GM12891 (cell line): ENCODE data around the gene OXCT2. TPM values are rescaled to one million over a fixed set of nuclear protein-coding genes. Genes with fewer than 3 reads are reported as not detected.
"Not testable (repeated sequence)": the region's sequence is repeated elsewhere in the genome, so short reads cannot be mapped to it uniquely, and the experiment has no call there.

Experiments used
- DNase-seq: peaks from one replicate; pipeline ENCODE4 v3.0.0; 2011; ENCODE audit warnings: low spot score; ENCODE audit not compliant: insufficient read length
- FAIRE-seq: peaks from 2 replicates; lab custom pipeline; 2011; peaks lifted over from hg19 to GRCh38; lab: Jason Lieb, UNC
- PAX5 ChIP-seq: IDR thresholded peaks from 2 replicates; pipeline ENCODE4 v1.6.1; 2011; ENCODE audit warnings: low read length, moderate library complexity, mild to moderate bottlenecking; ENCODE audit not compliant: insufficient read depth, severe bottlenecking
- POLR2A ChIP-seq: IDR thresholded peaks from 2 replicates; pipeline ENCODE4 v1.6.1; 2011; ENCODE audit warnings: low read depth, low read length, control low read depth
- POLR2AphosphoS5 ChIP-seq: IDR thresholded peaks from 2 replicates; pipeline ENCODE4 v1.6.1; 2011; ENCODE audit warnings: low read depth, low read length, control low read depth
- POU2F2 ChIP-seq: IDR thresholded peaks from 2 replicates; pipeline ENCODE4 v1.6.1; 2011; ENCODE audit warnings: low read depth, mild to moderate bottlenecking, control low read depth, low read length, moderate library complexity
- SPI1 ChIP-seq: IDR thresholded peaks from 2 replicates; pipeline ENCODE4 v1.6.1; 2011; ENCODE audit warnings: low read depth, low read length, control low read depth
- TAF1 ChIP-seq: IDR thresholded peaks from 2 replicates; pipeline ENCODE4 v1.6.1; 2011; ENCODE audit warnings: low read depth, low read length, control low read depth
- polyA plus RNA-seq: library from polyadenylated mRNA; unstranded; fragments of >200 nt; gene quantifications from one replicate; pipeline ENCODE4 v1.2.1, GENCODE V29; 2012; ENCODE audit warnings: low read depth, missing spikeins, inconsistent platforms; ENCODE audit not compliant: missing spikeins

Gene OXCT2
- polyA plus RNA-seq = 1.7 TPM

GRCh38 chr1:39771022-39771532 is at the start of gene OXCT2:
OXCT2 (minus strand) TSS chr1:39771348; CDS start chr1:39771255, 93 bp downstream.
- not testable (repeated sequence) for DNase-seq
- FAIRE-seq = peak; percentile 48

GRCh38 chr1:39819091-39819812 is 48.1 kb upstream of the OXCT2 start:
- TF ChIP-seq POU2F2 (no peak), POLR2AphosphoS5 (no peak), SPI1 (no peak), POLR2A (no peak), TAF1 (no peak), PAX5 (no peak)
- FAIRE-seq (no peak), DNase-seq (no peak)

DNA sequence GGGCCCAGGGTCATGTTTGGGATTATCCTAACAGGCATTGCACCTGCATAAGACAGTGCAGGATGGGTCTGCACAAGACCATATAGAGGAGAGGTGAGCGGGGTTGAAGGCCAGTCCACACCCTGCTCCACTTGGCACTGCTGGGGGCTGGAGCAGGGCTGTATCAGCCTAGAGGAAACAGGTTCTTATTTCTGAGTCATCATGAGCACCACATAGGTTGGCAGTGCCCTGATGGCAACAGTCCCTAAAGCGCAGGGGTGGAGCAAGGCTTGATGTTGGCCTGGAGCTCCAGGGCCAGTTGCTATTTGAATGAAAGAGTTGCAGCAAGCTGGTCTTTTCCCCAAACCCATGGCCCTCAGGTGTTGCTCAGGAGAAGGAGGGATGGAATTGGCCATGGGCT is 47.3 kb upstream of the OXCT2 start:
- FAIRE-seq = no peak
- TF ChIP-seq PAX5 (no peak), TAF1 (no peak), POU2F2 (no peak), POLR2A (no peak), POLR2AphosphoS5 (no peak), SPI1 (no peak)

DNA sequence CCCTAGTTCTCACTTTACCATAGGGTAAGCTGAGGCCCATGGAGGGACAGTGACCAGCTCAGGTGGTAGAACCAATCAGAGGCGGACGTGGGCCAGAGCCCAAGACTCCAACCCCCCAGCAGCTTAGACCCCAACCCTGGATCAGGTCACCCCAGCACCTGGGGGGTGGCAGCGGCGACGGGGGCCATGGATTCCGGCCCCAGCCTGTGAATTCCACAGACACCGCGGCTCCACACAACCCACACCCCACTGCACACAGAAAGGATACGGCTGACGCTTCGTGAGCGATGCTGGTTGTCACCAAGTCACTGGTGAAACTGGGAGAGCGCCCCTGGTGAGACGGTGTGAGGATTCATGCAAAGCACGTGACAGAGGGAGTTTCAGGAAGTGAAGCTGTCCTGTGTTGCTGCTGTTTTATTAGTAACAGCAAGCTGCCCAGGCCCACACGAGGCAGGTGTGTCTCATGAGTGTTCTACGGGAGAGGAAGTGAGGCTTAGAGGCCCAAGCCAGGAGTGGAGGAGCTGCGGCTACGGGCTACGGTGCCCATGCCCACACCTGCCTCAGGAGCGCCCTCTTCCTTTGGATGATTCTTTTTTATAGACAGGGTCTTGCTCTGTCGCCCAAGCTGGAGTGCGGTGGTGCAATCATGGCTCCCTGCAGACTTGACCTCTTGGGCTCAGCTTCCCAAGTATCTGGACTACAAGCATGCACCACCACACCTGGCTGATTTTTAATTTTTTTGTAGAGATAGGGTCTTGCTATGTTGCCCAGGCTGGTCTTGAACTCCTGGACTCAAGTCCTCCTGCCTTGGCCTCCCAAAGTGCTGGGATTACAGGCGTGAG is 46.2 kb upstream of the OXCT2 start:
- DNase-seq (peak; percentile 70), FAIRE-seq (peak; percentile 98)
- 0 out of 2 replicates have a peak, but pooled peaks have one; percentile 37 for TF ChIP-seq POLR2A
- TF ChIP-seq SPI1 = peak; percentile 93
- TF ChIP-seq TAF1 = peak; percentile 42; the same call in 1 of the 2 replicates

More for the DNA sequence above, 47.3 kb upstream of the OXCT2 start:
- no peak for DNase-seq

- no peak for TF ChIP-seq TAF1
- TF ChIP-seq POLR2AphosphoS5 = no peak
- DNase-seq (peak; percentile 46), FAIRE-seq (no peak)
Observed at GRCh38 chr1:39816415-39817090, 45.4 kb upstream of the OXCT2 start.

DNA sequence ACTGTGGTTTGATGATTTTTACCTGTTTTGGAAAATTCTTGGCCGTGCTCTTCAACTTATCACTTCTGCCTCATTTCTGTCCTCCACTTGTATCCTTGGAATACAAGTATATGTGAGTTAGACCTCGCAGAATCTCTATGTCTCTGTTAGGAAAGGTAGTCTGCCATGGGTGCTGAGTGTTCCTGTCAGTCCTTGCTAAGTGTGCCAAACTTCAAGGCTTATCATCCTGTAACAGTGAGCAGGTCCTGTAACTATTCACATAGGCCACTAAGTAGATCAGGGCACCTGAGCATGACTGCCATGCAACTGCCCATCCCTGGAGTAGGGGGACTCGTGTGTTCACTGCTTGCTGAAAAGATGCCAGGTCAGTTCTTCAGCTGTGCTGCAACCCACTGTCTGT is 41.8 kb upstream of the OXCT2 start:
- DNase-seq (no peak), FAIRE-seq (peak; percentile 16)
- TF ChIP-seq SPI1 = no peak
- no peak for TF ChIP-seq POLR2A
- TF ChIP-seq PAX5 = no peak
- TF ChIP-seq POLR2AphosphoS5 = no peak
- no peak for TF ChIP-seq TAF1
- TF ChIP-seq POU2F2 = no peak

DNA sequence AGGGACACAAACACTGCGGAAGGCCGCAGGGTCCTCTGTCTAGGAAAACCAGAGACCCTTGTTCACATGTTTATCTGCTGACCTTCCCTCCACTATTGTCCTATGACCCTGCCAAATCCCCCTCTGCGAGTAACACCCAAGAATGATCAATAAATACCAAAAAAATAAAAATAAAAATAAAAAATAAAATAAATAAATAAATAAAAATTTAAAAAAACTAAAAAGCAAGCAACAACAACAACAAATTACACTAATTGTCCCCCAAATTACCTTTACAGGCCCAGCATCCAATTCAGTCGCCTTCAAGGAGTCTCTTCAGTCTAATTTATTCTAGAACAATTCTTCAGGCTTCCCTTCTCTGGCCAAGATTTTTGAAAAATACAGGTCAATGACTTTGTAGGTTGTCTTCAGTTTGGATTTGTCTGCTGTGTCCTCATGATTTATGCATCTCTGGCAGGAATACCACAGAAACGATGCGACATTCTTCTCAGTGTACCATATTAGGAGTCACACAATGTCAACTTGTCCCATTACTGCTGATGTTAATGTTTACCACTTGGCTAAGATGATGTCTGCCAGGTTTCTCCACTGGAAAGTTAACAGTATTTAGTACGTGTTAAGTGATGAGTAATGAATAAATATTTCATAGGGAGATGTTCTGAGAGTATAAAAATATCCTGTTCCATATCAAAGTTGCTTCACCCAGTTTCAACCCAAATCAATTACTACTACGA is 37.8 kb upstream of the OXCT2 start:
- FAIRE-seq (no peak), DNase-seq (no peak)
- no peak for TF ChIP-seq POU2F2
- TF ChIP-seq POLR2AphosphoS5 = no peak
- TF ChIP-seq PAX5 = no peak
- no peak for TF ChIP-seq TAF1
- TF ChIP-seq POLR2A = no peak
- no peak for TF ChIP-seq SPI1

DNA sequence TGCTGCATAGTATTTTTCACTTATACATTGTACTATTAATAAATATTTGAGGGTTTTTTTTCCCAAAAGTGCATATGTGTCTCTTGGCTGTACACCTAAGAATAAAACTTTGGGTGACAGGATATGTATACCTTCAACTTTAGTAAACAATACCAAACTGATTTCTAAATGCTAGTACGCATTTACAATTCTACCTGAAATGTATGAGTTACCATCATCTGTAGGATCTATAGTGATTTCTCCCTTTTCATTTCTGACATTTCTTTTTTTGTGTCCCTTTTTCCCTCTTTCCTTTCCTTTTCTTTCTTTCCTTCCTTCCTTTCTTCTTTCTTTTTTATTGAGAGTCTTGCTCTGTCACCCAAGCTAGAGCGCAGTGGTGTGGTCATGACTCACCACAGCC is 34.2 kb upstream of the OXCT2 start:
- DNase-seq (no peak), FAIRE-seq (no peak)
- TF ChIP-seq POLR2AphosphoS5 = no peak
- TF ChIP-seq PAX5 = no peak
- TF ChIP-seq POU2F2 = no peak
- no peak for TF ChIP-seq SPI1
- TF ChIP-seq POLR2A = no peak
- no peak for TF ChIP-seq TAF1
